HG02763 (cell line): ENCODE measurements around the gene RENBP.
"Not testable (repeated sequence)": the region's sequence is repeated elsewhere in the genome, so short reads cannot be mapped to it uniquely, and the experiment has no call there.

Experiments used
- ATAC-seq: cut with Tn5 transposase; IDR thresholded peaks from one replicate; pipeline ENCODE4 v1.9.1; 2021; ENCODE audit warnings: mild to moderate bottlenecking, moderate library complexity; ENCODE audit not compliant: unreplicated experiment

RENBP gene

GRCh38 chrX:153944140-153944799 is at the start of gene RENBP:
RENBP (minus strand) TSS chrX:153944643; CDS start chrX:153944610, 33 bp downstream.
- no peak for ATAC-seq

- no peak for ATAC-seq
Observed at GRCh38 chrX:153993978-153994377, 49.5 kb upstream of the RENBP start.

- no peak for ATAC-seq
Observed at GRCh38 chrX:153993079-153993478, 48.6 kb upstream of the RENBP start.

- no peak for ATAC-seq
Observed at GRCh38 chrX:153992180-153992579, 47.7 kb upstream of the RENBP start.

- no peak for ATAC-seq
Observed at GRCh38 chrX:153991013-153991580, 46.7 kb upstream of the RENBP start.

- no peak for ATAC-seq
Observed at GRCh38 chrX:153989973-153990655, 45.7 kb upstream of the RENBP start.

- ATAC-seq, result no peak
Observed at GRCh38 chrX:153988493-153988892, 44.0 kb upstream of the RENBP start.

GRCh38 chrX:153984351-153985178 is 40.1 kb upstream of the RENBP start:
- no peak for ATAC-seq

GRCh38 chrX:153983321-153983801 is 38.9 kb upstream of the RENBP start:
- ATAC-seq, result no peak

- ATAC-seq, result no peak
Observed at GRCh38 chrX:153981771-153982533, 37.5 kb upstream of the RENBP start.

- ATAC-seq, result no peak
Observed at GRCh38 chrX:153981231-153981630, 36.8 kb upstream of the RENBP start.

- not testable (repeated sequence) for ATAC-seq
Observed at GRCh38 chrX:153980394-153980793, 36.0 kb upstream of the RENBP start.

- ATAC-seq, result no peak
Observed at GRCh38 chrX:153974726-153975286, 30.4 kb upstream of the RENBP start.

- ATAC-seq, result no peak
Observed at GRCh38 chrX:153974003-153974725, 29.7 kb upstream of the RENBP start.

GRCh38 chrX:153973127-153974002 is 28.9 kb upstream of the RENBP start:
- ATAC-seq, result no peak

- peak; percentile 51 for ATAC-seq
Observed at GRCh38 chrX:153972368-153973126, 28.1 kb upstream of the RENBP start, which contains the start of gene TMEM187. TMEM187 (plus strand) TSS chrX:153972754; CDS start chrX:153982063, 9,309 bp downstream.
